ENCODE results near the gene CPED1.
"Not testable (repeated sequence)": the region's sequence is repeated elsewhere in the genome, so short reads cannot be mapped to it uniquely, and the experiment has no call there.

CPED1 gene

DNA sequence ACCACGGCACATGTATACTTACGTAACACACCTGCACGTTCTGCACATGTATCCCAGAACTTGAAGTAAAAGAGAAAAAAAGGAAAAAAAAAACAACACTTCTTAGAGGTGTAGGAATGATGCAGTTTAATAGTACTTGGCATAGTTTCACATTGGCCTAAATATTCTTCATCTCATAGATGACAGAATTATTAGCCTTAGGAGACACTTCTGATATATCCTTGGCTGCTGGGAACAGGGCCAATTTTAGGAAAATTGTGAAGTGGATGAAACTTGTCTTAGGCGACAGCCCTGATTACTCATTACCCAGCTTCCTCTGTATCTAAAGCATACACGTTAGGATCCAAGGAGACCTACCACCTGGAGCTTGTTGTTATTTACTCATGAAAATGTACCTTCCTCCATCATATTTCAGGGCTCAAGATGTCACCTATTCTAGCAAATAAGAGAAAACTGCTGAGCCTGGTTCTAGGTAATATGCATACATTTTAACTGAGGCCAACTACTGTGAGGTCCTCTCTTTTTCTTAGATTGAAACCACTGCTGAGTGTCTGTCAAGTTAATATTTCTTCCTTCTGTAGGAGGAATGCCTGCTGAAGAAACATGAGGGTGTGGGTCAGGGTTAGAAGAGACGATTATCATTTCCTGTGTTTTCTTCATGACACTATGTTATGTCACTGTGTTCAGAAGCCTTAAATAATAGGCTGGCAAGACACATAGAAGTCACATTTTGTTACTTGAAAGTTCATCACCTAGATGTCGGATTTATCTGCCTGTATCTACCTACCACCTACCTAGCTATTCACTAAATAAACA lies 44.3 kb downstream of the CPED1 start:
- H3K4me3 ChIP-seq (ENCODE audit: low read depth, low read length), result no peak overlapping the region
- no peak for TF ChIP-seq CTCF (conservative IDR thresholded peaks at IDR 0.05; ENCODE audit: low read depth, low read length)
- DNase-seq (ENCODE audit: low read depth), result no peak

GRCh38 chr7:121034929-121035328 lies 46.4 kb downstream of the CPED1 start:
- no peak for TF ChIP-seq CTCF (conservative IDR thresholded peaks at IDR 0.05; ENCODE audit: low read depth, low read length)
- DNase-seq (ENCODE audit: low read depth), result no peak
- no peak overlapping the region for H3K4me3 ChIP-seq (ENCODE audit: low read depth, low read length)

GRCh38 chr7:121036776-121037175 lies 48.3 kb downstream of the CPED1 start:
- H3K4me3 ChIP-seq (ENCODE audit: low read depth, low read length); DNase-seq (ENCODE audit: low read depth): not testable (repeated sequence)

- DNase-seq (ENCODE audit: low read depth); H3K4me3 ChIP-seq (ENCODE audit: low read depth, low read length): not testable (repeated sequence)
Measured at GRCh38 chr7:121037329-121037728, 48.8 kb downstream of the CPED1 start.

DNA sequence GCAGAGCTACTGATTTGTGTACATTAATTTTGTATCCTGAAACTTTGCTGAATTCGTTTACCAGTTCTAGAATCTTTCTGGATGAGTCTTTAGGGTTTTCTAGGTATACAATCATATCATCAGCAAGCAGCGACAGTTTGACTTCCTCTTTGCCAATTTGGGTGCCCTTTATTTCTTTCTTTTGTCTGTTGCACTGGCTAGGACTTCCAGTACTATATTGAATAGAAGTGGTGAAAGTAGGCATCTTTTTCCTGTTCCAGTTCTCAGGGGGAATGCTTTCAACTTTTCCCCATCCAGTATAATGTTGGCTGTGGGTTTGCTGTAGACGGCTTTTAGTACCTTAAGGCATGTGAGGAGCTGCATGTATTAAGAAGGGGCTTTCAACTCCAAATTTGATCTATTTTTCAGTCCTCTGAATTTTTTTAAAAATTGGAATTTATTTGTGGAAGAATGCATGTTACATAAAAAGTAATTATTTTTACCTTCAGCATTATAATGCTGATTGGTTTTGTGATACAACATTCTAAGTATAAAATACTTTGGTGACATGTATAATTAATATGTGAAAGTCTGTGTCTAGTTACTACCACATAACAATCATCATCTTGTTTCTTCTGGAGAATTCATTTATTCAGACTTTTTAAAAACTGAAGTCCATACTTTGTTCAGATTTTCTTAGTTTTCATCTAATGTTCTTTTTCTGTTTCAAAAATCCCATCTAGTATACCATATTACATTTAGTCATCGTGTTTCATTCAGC lies 49.6 kb downstream of the CPED1 start:
- H3K4me3 ChIP-seq (ENCODE audit: low read depth, low read length), result no peak overlapping the region
- DNase-seq (ENCODE audit: low read depth), result no peak

DNA sequence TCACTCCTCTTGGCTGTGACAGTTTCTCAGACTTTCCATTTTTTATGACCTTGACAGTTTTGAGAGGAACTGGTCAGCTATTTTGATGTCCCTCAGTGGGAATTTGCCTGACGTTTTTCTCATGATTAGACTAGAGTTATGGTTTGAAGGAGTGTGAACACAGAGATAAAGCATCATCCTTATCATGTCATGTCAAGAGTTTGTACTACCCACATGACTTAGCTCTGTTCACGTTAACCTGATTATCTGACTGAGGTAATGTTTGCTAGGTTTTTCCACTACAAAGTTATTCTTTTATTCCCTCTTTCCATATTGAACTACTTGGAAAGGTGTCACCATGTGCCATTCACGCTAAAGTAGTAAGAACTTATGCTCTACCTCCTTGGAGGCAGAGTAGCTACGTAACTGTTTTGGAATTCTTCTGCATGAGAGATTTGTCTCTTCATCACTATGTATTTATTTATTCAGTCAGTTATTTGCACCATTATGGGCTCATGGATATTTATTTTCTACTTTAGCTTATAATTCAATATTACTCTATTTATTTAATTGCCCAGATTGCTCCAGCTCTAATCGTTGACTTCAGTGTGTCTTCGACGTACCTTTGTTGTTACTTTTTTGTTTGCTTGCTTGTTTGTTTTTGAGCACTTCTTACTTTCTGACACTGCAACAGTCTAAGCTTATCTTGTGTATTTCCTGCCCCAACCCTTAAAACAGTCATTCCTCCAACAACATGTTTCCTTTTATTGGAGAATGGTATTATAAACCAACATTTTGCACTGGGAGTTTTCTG lies 50.4 kb downstream of the CPED1 start:
- no peak for DNase-seq (ENCODE audit: low read depth)
- H3K4me3 ChIP-seq (ENCODE audit: low read depth, low read length), result no peak overlapping the region
- no peak for TF ChIP-seq CTCF (conservative IDR thresholded peaks at IDR 0.05; ENCODE audit: low read depth, low read length)

More for the DNA sequence above, 49.6 kb downstream of the CPED1 start:
- TF ChIP-seq CTCF (conservative IDR thresholded peaks at IDR 0.05; ENCODE audit: low read depth, low read length), result no peak

DNA sequence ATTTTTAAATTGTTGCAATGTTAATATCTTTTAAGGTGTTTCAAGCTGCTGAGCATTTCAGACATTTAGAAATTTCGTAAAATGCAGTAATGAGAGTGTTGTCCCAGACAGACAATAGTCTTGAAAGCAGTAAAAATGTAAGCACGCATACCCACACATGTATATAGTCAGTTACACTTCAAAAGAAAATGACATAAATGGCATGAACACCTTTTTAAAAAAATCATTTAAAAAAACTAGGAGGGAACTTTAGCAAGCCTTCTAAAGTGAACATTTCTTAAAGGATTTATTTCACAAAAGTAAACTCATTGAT lies 51.0 kb downstream of the CPED1 start:
- no peak overlapping the region for H3K4me3 ChIP-seq (ENCODE audit: low read depth, low read length)
- no peak for TF ChIP-seq CTCF (conservative IDR thresholded peaks at IDR 0.05; ENCODE audit: low read depth, low read length)
- no peak for DNase-seq (ENCODE audit: low read depth)
